Posterior cingulate gyrus (tissue), 11 donors: ENCODE data around the gene EFNA3.

Experiments used
- DNase-seq, 10 donors: peaks; one replicate each; pipeline versions ENCODE4 v3.0.0 to v3.0.0-alpha.2; 2020 to 2021; ENCODE audit warnings: mixed read lengths in 3 of 10
- intact Hi-C: fragments of 100-400 bp; cut with DNase I; formaldehyde crosslinking; loops from one replicate; pipeline ENCODE4 v1.15.1; 2023

Gene EFNA3

DNA sequence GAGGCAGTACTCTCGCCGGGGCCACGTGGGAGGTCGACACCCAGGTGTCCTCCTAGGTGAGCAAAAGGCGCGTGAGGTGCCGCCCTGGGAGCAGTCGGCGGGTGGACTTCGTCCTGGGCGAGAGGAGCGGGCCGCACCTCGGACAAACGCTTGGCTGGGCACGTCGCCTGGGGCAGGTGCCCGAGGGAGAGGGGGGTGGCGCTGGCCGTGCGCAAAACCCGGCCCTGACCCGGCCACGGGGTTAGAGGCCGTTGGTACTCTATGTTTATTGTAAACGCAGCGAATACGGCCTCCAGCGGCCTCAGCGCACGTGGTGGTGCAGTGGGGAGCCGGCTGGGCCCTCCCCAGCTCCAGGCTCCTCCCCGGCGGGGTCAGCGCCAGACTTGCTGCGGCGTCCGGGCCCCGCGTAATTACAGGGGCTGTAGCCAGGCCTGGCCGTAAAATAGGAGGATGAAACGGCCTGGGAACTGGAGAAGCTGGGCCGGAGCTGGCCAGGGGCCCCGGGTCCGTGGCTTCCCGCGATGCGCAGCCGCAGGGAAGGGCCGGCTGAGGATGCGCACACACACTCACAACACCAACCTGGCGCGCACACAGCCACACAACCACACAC is 47.4 kb downstream of the EFNA3 start:
- peak; percentile 70 to 98 (median 81) for DNase-seq
- intact Hi-C loops: loop anchor here (2.0 to 5.0 kb wide), 2 partner anchors 34 to 41 kb away; no protein-coding TSS in a partner anchor

- peak; percentile 46 to 96 (median 64) for DNase-seq
- intact Hi-C loops: loop anchor here (2.0 to 5.0 kb wide), 2 partner anchors 34 to 40 kb away; no protein-coding TSS in a partner anchor
Observed at GRCh38 chr1:155126556-155127104, 48.0 kb downstream of the EFNA3 start.

DNA sequence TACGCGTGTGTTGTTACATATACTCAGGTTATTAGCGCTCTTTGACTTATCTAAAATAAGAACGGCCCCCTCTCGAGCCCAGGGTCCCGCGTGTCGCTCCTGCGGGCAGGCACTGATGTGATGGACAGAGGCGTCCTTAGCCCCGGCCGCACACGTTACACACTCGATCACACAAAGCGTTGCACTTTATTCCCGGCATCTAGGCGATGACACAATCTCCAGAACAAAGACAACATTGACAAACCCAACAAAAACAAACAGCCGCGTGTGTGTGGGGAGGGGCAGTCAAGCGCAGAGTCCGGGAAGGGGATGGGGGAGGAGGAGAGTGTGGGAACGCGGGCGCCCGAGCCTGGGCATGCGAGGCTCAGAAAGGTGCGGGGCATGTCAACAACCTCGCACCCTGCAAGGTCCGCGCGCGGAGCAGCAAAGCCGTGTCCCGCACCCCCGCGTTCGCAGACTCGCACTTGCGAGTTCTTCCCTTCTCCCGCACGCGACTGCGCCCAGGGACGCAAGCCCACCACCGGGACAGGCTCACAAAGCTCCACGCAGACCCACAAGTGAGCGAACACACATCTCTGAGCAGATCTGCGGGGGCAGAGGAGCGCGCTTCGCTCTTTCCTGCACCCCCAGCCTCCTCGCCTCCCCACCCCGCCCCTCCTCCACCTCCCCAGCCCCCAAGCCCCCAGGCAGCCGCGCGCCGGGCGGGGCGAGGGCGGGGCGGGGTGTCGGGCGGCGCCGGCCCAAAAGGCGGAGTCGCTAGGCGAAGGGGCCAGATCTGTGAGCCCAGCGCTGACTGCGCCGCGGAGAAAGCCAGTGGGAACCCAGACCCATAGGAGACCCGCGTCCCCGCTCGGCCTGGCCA is 48.7 kb downstream of the EFNA3 start, which contains the start of gene EFNA1:
EFNA1 (plus strand) TSS at position 772 of the 862 bp plus-strand sequence. CDS start 102 bp downstream, outside the sequence.
- intact Hi-C loops: loop anchor here (2.0 to 5.0 kb wide), 2 partner anchors 35 to 39 kb away; no protein-coding TSS in a partner anchor
- peak; percentile 69 to 97 (median 86) for DNase-seq

DNA sequence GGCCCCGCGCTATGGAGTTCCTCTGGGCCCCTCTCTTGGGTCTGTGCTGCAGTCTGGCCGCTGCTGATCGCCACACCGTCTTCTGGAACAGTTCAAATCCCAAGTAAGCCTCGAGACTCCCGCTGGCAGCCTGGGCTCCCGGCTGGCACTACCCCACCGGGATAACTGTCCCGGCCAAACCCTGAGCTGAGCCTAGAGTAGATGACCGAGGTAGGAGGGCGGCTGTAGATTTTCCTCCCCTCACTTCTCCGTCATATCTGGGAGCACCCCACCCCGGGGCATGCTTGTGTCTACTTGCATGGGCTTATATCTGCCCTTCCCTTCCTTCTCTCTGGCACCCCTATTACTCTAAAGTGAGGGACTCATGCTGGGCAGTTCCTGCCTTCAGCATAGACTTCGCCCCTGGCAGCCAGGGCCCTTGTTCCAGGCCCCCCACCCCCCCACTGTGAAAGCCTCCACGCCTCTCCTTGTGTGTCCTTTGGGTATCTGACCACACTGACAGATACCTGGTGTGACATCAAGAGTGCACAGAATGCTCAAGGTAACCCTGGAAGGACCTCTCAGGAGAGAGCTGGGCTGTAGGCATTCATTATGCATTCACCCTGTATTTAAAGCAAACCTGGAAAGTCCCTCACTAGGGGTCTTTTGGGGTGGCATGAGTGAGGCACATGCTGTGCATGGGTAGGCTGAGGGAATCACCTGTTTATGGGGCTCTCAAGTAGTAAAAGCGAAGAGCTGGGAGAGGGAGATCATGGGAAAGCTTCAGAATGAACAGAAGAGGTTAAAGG is 49.5 kb downstream of the EFNA3 start:
- DNase-seq: no peak
- intact Hi-C loops: loop anchor here (2.0 to 5.0 kb wide), 2 partner anchors 36 to 39 kb away; no protein-coding TSS in a partner anchor

GRCh38 chr1:155128755-155129473 is 50.3 kb downstream of the EFNA3 start:
- intact Hi-C loops: loop anchor here (5.0 kb wide), 1 partner anchor 37 kb away; no protein-coding TSS in a partner anchor
- DNase-seq: peak in 6 of 10 donors; percentile 28 to 93 (median 50)

DNA sequence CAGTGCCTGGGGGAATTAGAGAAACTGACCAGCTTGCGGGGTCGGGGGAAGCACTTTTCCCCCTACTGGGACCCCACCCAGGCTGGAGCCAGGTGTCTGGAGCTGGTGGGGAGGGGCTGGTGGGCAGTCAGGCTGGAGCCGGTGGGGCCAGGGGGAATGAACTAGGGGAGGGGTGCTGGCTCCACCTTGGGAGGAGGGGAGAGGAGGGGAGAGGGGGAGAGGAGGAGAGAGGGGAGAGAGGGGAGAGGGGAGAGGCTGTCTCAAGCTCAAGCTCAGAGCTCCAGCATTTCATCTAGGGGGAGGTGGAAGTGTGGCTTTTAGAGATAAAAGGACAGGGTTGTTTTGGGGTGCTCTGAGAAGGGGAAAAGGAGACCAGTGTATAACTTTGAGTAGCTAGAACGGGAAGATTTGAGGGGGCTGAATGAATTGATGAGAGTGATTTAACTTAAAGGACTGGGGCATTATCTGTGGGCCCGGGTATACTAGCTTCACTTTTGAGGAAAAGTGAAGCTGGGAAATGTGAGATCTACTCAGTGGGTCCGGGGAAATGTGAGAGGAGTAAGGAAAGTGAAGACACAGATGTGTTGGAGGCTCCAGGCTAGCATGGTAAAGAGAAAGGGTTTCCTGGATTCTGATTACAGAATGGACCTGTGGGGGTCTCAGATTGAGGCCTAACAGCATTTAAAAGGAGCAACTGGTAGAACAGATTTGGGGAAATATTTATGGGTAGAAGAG is 51.8 kb downstream of the EFNA3 start:
- intact Hi-C loops: no loop called here
- DNase-seq: no peak

- DNase-seq: peak in 1 of 10 donors; percentile 73
- intact Hi-C loops: no loop called here
Observed at GRCh38 chr1:155131285-155131684, 52.6 kb downstream of the EFNA3 start.

- DNase-seq: no peak
- intact Hi-C loops: no loop called here
Observed at GRCh38 chr1:155131856-155132255, 53.2 kb downstream of the EFNA3 start.

DNA sequence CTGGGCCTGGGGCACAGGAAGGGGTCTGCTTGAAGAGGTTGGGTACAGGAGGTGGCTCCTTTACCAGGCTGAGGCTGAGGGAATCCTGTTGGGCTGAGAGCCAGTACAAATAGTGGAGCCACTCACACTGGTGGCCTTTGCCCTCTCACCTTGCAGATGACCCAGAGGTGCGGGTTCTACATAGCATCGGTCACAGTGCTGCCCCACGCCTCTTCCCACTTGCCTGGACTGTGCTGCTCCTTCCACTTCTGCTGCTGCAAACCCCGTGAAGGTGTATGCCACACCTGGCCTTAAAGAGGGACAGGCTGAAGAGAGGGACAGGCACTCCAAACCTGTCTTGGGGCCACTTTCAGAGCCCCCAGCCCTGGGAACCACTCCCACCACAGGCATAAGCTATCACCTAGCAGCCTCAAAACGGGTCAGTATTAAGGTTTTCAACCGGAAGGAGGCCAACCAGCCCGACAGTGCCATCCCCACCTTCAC is 55.2 kb downstream of the EFNA3 start:
- DNase-seq: no peak
- intact Hi-C loops: no loop called here

- no peak for DNase-seq
- intact Hi-C loops: no loop called here
Observed at GRCh38 chr1:155134322-155134721, 55.7 kb downstream of the EFNA3 start.

GRCh38 chr1:155134880-155135414 is 56.3 kb downstream of the EFNA3 start:
- intact Hi-C loops: no loop called here

GRCh38 chr1:155135415-155136028 is 56.9 kb downstream of the EFNA3 start, which contains the start of gene SLC50A1:
TSS of gene SLC50A1 (plus strand) at chr1:155135852. CDS start at chr1:155135912, 60 bp downstream.
- peak; percentile 87 to 99 (median 94) for DNase-seq
- intact Hi-C loops: no loop called here

More at GRCh38 chr1:155134880-155135414, 56.3 kb downstream of the EFNA3 start:
- peak in 8 of 10 donors; percentile 24 to 94 (median 64) for DNase-seq

DNA sequence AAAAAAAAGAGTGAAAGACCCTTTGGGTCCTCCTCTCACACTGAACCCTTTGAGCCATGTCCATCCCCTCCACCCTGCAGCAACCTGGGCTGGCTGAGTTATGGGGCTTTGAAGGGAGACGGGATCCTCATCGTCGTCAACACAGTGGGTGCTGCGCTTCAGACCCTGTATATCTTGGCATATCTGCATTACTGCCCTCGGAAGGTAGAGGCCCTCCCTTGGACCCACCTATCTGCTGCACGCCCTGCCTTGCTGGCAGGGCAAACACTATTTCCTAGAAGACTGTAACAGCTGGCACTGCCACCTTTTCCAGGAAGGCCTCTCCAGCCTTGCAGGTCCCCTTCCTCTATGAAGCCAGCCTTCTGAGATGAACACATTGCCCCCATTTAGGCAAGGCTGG is 58.1 kb downstream of the EFNA3 start:
- DNase-seq: no peak
- intact Hi-C loops: no loop called here
